HG02840 (cell line): ENCODE data around the gene EXOC6.
"Not testable (repeated sequence)": the region's sequence is repeated elsewhere in the genome, so short reads cannot be mapped to it uniquely, and the experiment has no call there.

ENCODE experiments used
- ATAC-seq: cut with Tn5 transposase; IDR thresholded peaks from one replicate; pipeline ENCODE4 v1.9.1; 2021; ENCODE audit warnings: mild to moderate bottlenecking, moderate library complexity, moderate number of reproducible peaks; ENCODE audit not compliant: unreplicated experiment, low FRiP score

Gene EXOC6

GRCh38 chr10:93097386-93097785, 249.1 kb downstream of the EXOC6 start:
- no peak for ATAC-seq

GRCh38 chr10:93098816-93099215, 250.5 kb downstream of the EXOC6 start:
- ATAC-seq = no peak

GRCh38 chr10:93099670-93100069, 251.3 kb downstream of the EXOC6 start:
- no peak for ATAC-seq

- not testable (repeated sequence) for ATAC-seq
Observed at GRCh38 chr10:93101148-93101547, 252.8 kb downstream of the EXOC6 start.

GRCh38 chr10:93103953-93104352, 255.6 kb downstream of the EXOC6 start:
- no peak for ATAC-seq

GRCh38 chr10:93106631-93107072, 258.3 kb downstream of the EXOC6 start:
- no peak for ATAC-seq
